PC-3 (cell line): ENCODE measurements around the gene GRIA4. TPM values are rescaled to one million over a fixed set of nuclear protein-coding genes. Genes with fewer than 3 reads are reported as not detected.

Experiments used
- ATAC-seq: fragments of 200-7000 bp; cut with Tn5 transposase; 2 replicates; pipeline ENCODE4 v1.9.1; 2020; ENCODE audit warnings: mild to moderate bottlenecking, moderate library complexity
- BruUV-seq: library from RNA; stranded (reverse); fragments of 400-500 nt; replicated peaks from 2 replicates; lab custom pipeline; 2021; lab: Mats Ljungman, UMichigan
- CTCF ChIA-PET: fragments of 300-600 bp; sonication (Branson Sonifier 250); formaldehyde crosslinking; loops from one replicate; lab custom pipeline; 2022; ENCODE audit warnings: antibody characterized with exemption; lab: Charles Lee
- POLR2A ChIA-PET: fragments of 300-600 bp; sonication (Branson Sonifier 250); formaldehyde crosslinking; loops from one replicate; lab custom pipeline; 2022; ENCODE audit warnings: antibody characterized with exemption; ENCODE audit not compliant: unreplicated experiment; lab: Charles Lee
- DNase-seq: peaks from one replicate; pipeline ENCODE4 v3.0.0-alpha.2; 2015
- H2AFZ ChIP-seq: fragments of 300-600 bp; sonication (generic); 2 replicates; pipeline ENCODE4 v1.6.0; 2016; ENCODE audit warnings: antibody characterized with exemption, low read length
- H3F3A ChIP-seq: fragments of 300-600 bp; sonication (generic); one replicate; pipeline ENCODE4 v1.6.0; 2017; ENCODE audit warnings: antibody characterized with exemption, low read length, control low read depth, mild to moderate bottlenecking; ENCODE audit not compliant: unreplicated experiment
- H3K27ac ChIP-seq: fragments of 300-600 bp; sonication (generic); 2 replicates; pipeline ENCODE4 v1.5.1; 2016; ENCODE audit warnings: mild to moderate bottlenecking, low read length
- H3K27me3 ChIP-seq: fragments of 300-600 bp; sonication (generic); 2 replicates; pipeline ENCODE4 v1.6.1; 2016; ENCODE audit warnings: low read length, mixed read lengths
- H3K36me3 ChIP-seq: fragments of 300-600 bp; sonication (generic); 2 replicates; pipeline ENCODE4 v1.6.1; 2016; ENCODE audit warnings: low read depth, mixed run types, low read length, mixed read lengths
- H3K4me1 ChIP-seq: fragments of 300-600 bp; sonication (generic); 2 replicates; pipeline ENCODE4 v1.5.1; 2016; ENCODE audit warnings: low read length; ENCODE audit not compliant: insufficient read depth
- H3K4me2 ChIP-seq: fragments of 300-600 bp; sonication (generic); 2 replicates; pipeline ENCODE4 v1.6.0; 2016; ENCODE audit warnings: low read length
- H3K4me3 ChIP-seq: fragments of 300-600 bp; sonication (generic); 2 replicates; pipeline ENCODE4 v1.5.1; 2016; ENCODE audit warnings: mild to moderate bottlenecking, low read length, mixed read lengths
- H3K79me2 ChIP-seq: fragments of 300-600 bp; sonication (generic); 2 replicates; pipeline ENCODE4 v1.6.1; 2017; ENCODE audit warnings: low read length, mixed read lengths
- H3K9ac ChIP-seq: fragments of 300-600 bp; sonication (generic); 2 replicates; pipeline ENCODE4 v1.6.0; 2016; ENCODE audit warnings: mild to moderate bottlenecking, low read length
- H3K9me2 ChIP-seq: fragments of 300-600 bp; sonication (generic); replicated peaks from 2 replicates; pipeline ENCODE4 v1.6.1; 2016; ENCODE audit warnings: mixed run types, low read length, mixed read lengths
- H3K9me3 ChIP-seq: fragments of 300-600 bp; sonication (generic); 2 replicates; pipeline ENCODE4 v1.6.1; 2016; ENCODE audit warnings: low read length, mixed read lengths
- H4K20me1 ChIP-seq: fragments of 300-600 bp; sonication (generic); 2 replicates; pipeline ENCODE4 v1.6.1; 2016; ENCODE audit warnings: low read length, mixed read lengths
- EZH2 ChIP-seq: fragments of 300-600 bp; sonication (generic); IDR thresholded peaks from one replicate; pipeline ENCODE4 v1.6.1; 2017; ENCODE audit warnings: antibody characterized with exemption, mild to moderate bottlenecking, low read length; ENCODE audit not compliant: unreplicated experiment
- EZH2phosphoT487 ChIP-seq: fragments of 300-600 bp; sonication (generic); IDR thresholded peaks from 2 replicates; pipeline ENCODE4 v1.6.1; 2018; ENCODE audit warnings: mild to moderate bottlenecking, antibody characterized with exemption, low read length, borderline replicate concordance
- intact Hi-C: fragments of 100-400 bp; cut with micrococcal nuclease; formaldehyde crosslinking; loops from 2 replicates; pipeline ENCODE4 v1.9.0; 2023
- total RNA-seq: library from RNA; depleted of rRNA; stranded (reverse); fragments of >200 nt; gene quantifications from 2 replicates; pipeline ENCODE4 v1.2.3, GENCODE V29; 2014
- TF ChIP-seq, protein P1 (sequence below): fragments of 300-600 bp; sonication (generic); conservative IDR thresholded peaks from 2 replicates; pipeline ENCODE4 v1.5.1; 2017; ENCODE audit warnings: antibody characterized with exemption, low read depth, mild to moderate bottlenecking, low read length

GRIA4 gene
- total RNA-seq, 1 experiment from 2014 or later: not detected

- H3K9ac ChIP-seq: no peak overlapping the region
- H3K9me2 ChIP-seq: no peaks in the 10 kb centered on the region
- no TSS peak for BruUV-seq
- no peaks in the 10 kb centered on the region for H3K4me1 ChIP-seq
- no peak for TF ChIP-seq EZH2phosphoT487
- TF ChIP-seq, protein P1, sequence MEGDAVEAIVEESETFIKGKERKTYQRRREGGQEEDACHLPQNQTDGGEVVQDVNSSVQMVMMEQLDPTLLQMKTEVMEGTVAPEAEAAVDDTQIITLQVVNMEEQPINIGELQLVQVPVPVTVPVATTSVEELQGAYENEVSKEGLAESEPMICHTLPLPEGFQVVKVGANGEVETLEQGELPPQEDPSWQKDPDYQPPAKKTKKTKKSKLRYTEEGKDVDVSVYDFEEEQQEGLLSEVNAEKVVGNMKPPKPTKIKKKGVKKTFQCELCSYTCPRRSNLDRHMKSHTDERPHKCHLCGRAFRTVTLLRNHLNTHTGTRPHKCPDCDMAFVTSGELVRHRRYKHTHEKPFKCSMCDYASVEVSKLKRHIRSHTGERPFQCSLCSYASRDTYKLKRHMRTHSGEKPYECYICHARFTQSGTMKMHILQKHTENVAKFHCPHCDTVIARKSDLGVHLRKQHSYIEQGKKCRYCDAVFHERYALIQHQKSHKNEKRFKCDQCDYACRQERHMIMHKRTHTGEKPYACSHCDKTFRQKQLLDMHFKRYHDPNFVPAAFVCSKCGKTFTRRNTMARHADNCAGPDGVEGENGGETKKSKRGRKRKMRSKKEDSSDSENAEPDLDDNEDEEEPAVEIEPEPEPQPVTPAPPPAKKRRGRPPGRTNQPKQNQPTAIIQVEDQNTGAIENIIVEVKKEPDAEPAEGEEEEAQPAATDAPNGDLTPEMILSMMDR: no peak
- no peak for TF ChIP-seq EZH2
- POLR2A ChIA-PET: no interaction called here
- 0 out of 2 replicates have a peak, but pooled peaks cover 6% of the 10 kb centered on the region for H3K27me3 ChIP-seq
- H3K4me2 ChIP-seq: no peak overlapping the region
- intact Hi-C loops: no loop called here
- no peaks in the 10 kb centered on the region for H3K36me3 ChIP-seq
- H3K4me3 ChIP-seq: no peak overlapping the region
- H3K79me2 ChIP-seq: no peaks in the 10 kb centered on the region
- no peaks in the 10 kb centered on the region for H4K20me1 ChIP-seq
- no peaks in the 10 kb centered on the region for H3K9me3 ChIP-seq
- H3F3A ChIP-seq: no peaks in the 10 kb centered on the region
- DNase-seq: no peak
- H2AFZ ChIP-seq: no peak overlapping the region
- no peak overlapping the region for H3K27ac ChIP-seq
- CTCF ChIA-PET: no interaction called here
- no peak for ATAC-seq
Observed at GRCh38 chr11:105852403-105852802, 242.5 kb downstream of the GRIA4 start.

DNA sequence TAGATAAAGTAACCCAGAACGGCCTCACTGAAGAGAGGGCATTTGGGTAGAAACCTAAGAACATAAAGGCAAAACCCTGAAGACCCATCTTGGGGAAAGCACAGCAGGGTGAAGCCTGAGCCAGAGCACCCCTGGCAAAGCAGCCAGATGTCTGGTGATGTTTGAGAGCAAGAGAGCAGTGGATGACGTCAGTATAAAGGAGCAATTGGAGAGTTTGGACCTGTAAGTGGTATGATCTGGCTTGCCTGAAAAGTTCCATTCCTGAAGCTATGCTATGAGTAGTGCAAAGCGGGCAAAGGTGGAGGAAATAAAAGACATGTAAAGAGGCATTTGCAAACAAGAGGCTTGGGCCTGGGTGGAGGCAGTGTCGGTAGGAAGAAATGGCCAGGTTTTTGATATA, 244.4 kb downstream of the GRIA4 start:
- Histone ChIP-seq H3K9ac (no peak overlapping the region), H2AFZ (no peak overlapping the region), H3K36me3 (no peaks in the 10 kb centered on the region), H4K20me1 (no peaks in the 10 kb centered on the region), H3K4me3 (no peak overlapping the region), H3K4me1 (no peaks in the 10 kb centered on the region), H3K27ac (no peak overlapping the region), H3K9me3 (no peaks in the 10 kb centered on the region), H3K4me2 (no peak overlapping the region), H3K79me2 (no peaks in the 10 kb centered on the region), H3F3A (no peaks in the 10 kb centered on the region), H3K9me2 (no peaks in the 10 kb centered on the region), H3K27me3 (0 out of 2 replicates have a peak, but pooled peaks cover 3% of the 10 kb centered on the region)
- intact Hi-C loops: no loop called here
- DNase-seq: no peak
- BruUV-seq: no TSS peak
- ChIA-PET CTCF (no interaction called here), POLR2A (no interaction called here)
- no peak for ATAC-seq
- TF ChIP-seq EZH2 (no peak), EZH2phosphoT487 (no peak)
- TF ChIP-seq, protein P1: no peak

GRCh38 chr11:105856954-105857353, 247.1 kb downstream of the GRIA4 start:
- Histone ChIP-seq H3F3A (no peaks in the 10 kb centered on the region), H2AFZ (no peak overlapping the region), H3K4me1 (no peaks in the 10 kb centered on the region), H3K27me3 (0 out of 2 replicates have a peak, but pooled peaks cover 3% of the 10 kb centered on the region), H3K36me3 (no peaks in the 10 kb centered on the region), H3K9me3 (no peaks in the 10 kb centered on the region), H3K79me2 (no peaks in the 10 kb centered on the region), H3K4me2 (no peak overlapping the region), H3K4me3 (no peak overlapping the region), H3K9ac (no peak overlapping the region), H4K20me1 (no peaks in the 10 kb centered on the region), H3K9me2 (no peaks in the 10 kb centered on the region), H3K27ac (no peak overlapping the region)
- no TSS peak for BruUV-seq
- CTCF ChIA-PET: no interaction called here
- ATAC-seq (no peak), DNase-seq (no peak)
- TF ChIP-seq, protein P1: no peak
- TF ChIP-seq EZH2 (no peak), EZH2phosphoT487 (no peak)
- intact Hi-C loops: no loop called here
- POLR2A ChIA-PET: no interaction called here
